ENCODE data around the gene OR52I2.

DNA sequence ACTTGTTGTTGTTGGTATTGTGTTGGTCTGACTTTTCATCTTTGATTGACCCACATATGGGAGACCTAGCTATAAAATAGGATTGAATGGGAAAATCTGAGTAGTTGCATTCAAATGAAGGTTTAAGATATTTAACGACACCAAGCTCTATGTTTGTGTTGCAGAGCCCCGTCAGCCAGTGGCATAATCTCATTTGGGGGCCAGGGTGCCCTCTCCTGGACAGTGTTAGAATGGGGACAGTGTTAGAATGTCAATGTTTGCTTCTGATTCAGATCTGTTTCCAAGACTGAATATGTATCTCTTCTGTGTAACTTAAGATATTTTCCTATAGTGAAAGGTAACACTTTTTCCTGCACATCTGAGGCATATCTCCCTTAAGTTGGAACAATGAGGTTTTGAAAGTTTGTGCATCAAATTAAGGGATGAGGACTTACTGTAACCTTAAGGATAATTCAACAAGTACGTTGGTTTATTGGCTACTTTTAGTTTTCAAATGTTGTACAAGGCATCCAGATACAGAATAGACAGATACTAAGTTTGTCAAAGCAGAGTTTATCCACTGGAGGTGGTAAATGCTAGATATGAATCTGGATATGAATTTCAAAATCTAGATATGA is 41.8 kb upstream of the OR52I2 start:
- no peak for TF ChIP-seq EZH2 (IDR thresholded peaks at IDR 0.05; ENCODE audit: insufficient read depth, poor library complexity, severe bottlenecking)
- TF ChIP-seq EZH2phosphoT487 (IDR thresholded peaks at IDR 0.05; ENCODE audit: insufficient read depth, low read depth): no peak
